Measurements from ENCODE around the gene UCP3.

The UCP3 gene

DNA sequence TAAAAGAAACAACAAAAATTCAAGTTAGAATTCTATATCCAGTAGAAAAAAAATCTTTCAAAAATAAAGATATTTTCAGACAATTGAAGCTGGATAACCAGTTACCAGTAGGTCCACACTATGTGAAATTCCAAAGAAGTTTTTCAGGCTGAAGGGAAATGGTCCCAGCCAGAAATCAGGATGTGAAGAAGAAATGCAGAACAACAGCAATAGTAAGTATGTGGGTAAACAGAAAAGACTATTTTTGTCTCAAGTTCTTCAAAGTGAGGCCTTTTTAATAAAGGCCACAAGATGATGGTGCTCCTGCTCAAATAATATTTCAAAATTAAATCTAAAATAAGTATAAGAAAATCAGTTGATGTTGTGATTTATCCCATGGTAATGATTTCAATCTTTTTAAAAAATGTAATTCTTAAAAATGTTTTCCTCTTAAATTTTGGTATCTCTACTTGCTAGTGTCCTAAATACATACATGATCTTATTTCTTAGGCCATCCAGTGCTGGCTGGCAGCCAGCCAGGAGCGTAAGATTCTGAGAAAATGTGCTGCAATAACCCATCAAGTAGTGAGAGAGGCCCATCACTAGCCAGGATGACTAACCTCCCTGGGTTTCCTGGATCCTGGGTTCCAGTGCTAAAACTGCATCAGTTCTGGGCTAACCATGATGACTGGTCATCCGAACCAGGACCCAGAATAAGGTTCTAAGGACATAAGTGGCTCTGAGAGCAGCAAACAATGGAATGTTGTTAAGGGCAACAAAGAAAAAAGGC, 15.6 kb upstream of the UCP3 start:
- no peak overlapping the region for H3K4me3 ChIP-seq (ENCODE audit: low read depth, low read length)
- in situ Hi-C loops (cut with HindIII; ENCODE audit: low sequenced_read_pairs) = no loop called here
- peak; percentile 87 for DNase-seq (ENCODE audit: low read depth, low spot score)

DNA sequence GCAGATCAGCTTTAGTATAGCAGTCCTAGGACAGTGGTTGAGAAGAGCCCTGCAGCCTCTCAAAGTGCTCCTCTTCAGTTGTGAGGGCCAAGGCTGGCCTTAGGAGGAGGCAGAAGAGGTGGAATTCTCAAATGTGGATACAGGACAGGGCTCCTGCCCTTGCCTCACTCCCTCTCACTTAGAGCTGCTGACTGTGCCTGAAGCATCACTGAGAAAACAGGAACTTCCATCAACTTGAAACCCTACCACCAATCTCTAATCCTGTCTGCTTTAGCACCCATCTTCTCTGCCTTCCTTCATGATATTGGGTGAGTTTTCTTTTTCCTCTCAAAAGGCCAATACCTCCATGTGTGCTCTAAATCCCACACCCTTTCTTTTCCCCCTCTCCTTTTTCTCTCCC, 14.4 kb upstream of the UCP3 start:
- no peak for TF ChIP-seq CTCF (IDR thresholded peaks at IDR 0.05; ENCODE audit: low read depth, low read length)
- H3K4me3 ChIP-seq (ENCODE audit: low read depth, low read length) = no peak overlapping the region
- DNase-seq (ENCODE audit: low read depth, low spot score) = no peak
- in situ Hi-C loops (cut with HindIII; ENCODE audit: low sequenced_read_pairs) = no loop called here

More for the DNA sequence above, 15.6 kb upstream of the UCP3 start:
- TF ChIP-seq CTCF (IDR thresholded peaks at IDR 0.05; ENCODE audit: low read depth, low read length) = no peak

- in situ Hi-C loops (cut with HindIII; ENCODE audit: low sequenced_read_pairs) = no loop called here
- DNase-seq (ENCODE audit: low read depth, low spot score) = no peak
- TF ChIP-seq CTCF (IDR thresholded peaks at IDR 0.05; ENCODE audit: low read depth, low read length) = no peak
- H3K4me3 ChIP-seq (ENCODE audit: low read depth, low read length) = no peak overlapping the region
These were observed 13.7 kb upstream of the UCP3 start for GRCh38 chr11:74022546-74022945.

- no peak overlapping the region for H3K4me3 ChIP-seq (ENCODE audit: low read depth, low read length)
- in situ Hi-C loops (cut with HindIII; ENCODE audit: low sequenced_read_pairs) = no loop called here
- no peak for DNase-seq (ENCODE audit: low read depth, low spot score)
- no peak for TF ChIP-seq CTCF (IDR thresholded peaks at IDR 0.05; ENCODE audit: low read depth, low read length)
These were observed 13.1 kb upstream of the UCP3 start for GRCh38 chr11:74021998-74022397.

DNA sequence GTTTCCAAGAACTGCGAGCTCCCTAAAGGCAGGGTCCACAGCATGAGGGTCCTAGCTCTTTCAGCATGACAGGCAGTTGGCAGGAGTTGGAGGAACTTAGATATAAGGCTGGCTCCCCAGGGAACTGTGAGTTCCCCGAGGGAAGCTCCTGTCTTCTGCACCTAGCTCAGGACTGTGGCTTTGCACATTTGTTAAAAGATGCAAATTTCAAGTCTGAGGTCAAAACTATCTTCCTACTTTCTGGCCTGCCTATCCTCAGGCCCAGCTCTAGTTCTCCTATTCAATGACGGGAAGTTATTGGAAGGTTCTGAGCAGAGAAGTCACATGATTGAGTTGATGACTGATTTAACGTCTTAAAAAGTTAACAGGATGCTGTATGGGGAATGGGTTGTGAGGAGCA, 11.7 kb upstream of the UCP3 start:
- no peak for TF ChIP-seq CTCF (IDR thresholded peaks at IDR 0.05; ENCODE audit: low read depth, low read length)
- DNase-seq (ENCODE audit: low read depth, low spot score) = no peak
- in situ Hi-C loops (cut with HindIII; ENCODE audit: low sequenced_read_pairs) = no loop called here
- no peak overlapping the region for H3K4me3 ChIP-seq (ENCODE audit: low read depth, low read length)

DNA sequence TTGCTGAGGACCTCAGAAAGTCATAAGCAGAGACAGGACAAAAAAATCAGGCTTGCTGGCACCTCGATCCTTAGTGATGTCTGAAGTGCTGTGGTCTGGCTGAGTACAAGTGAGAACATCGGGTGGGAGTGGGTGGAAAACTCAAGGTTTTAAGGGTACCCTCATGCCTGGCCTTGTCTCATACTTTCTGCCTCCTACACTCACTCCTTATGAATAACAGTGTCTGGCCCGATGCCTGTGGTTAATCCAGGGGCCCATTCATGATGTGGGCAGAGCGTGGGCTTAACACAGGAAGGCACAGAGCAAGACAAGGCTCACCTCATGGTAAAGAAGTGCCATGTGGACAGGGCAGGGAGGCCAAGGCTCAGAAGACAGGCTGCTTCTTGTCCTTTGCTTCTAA, 11.0 kb upstream of the UCP3 start:
- in situ Hi-C loops (cut with HindIII; ENCODE audit: low sequenced_read_pairs) = no loop called here
- H3K4me3 ChIP-seq (ENCODE audit: low read depth, low read length) = no peak overlapping the region
- TF ChIP-seq CTCF (IDR thresholded peaks at IDR 0.05; ENCODE audit: low read depth, low read length) = no peak
- peak; percentile 21 for DNase-seq (ENCODE audit: low read depth, low spot score)
